DOHH2 (cell line): ENCODE measurements around the gene SH3RF3.
"Not testable (repeated sequence)": the region's sequence is repeated elsewhere in the genome, so short reads cannot be mapped to it uniquely, and the experiment has no call there.

Experiments used
- EZH2phosphoT487 ChIP-seq: fragments of 200-600 bp; sonication (generic); IDR thresholded peaks from 2 replicates; pipeline ENCODE4 v1.6.1; 2017; ENCODE audit warnings: borderline replicate concordance, mild to moderate bottlenecking, antibody characterized with exemption, low read length, moderate library complexity, mixed read lengths
- TF ChIP-seq, protein P1 (sequence below): fragments of 200-600 bp; sonication (generic); IDR thresholded peaks from one replicate; pipeline ENCODE4 v1.5.1; 2014; ENCODE audit warnings: antibody characterized with exemption, mild to moderate bottlenecking, low read depth, low read length; ENCODE audit not compliant: poor library complexity, severe bottlenecking

GRCh38 chr2:109224341-109224740 is 95.3 kb downstream of the SH3RF3 start:
- TF ChIP-seq, protein P1, sequence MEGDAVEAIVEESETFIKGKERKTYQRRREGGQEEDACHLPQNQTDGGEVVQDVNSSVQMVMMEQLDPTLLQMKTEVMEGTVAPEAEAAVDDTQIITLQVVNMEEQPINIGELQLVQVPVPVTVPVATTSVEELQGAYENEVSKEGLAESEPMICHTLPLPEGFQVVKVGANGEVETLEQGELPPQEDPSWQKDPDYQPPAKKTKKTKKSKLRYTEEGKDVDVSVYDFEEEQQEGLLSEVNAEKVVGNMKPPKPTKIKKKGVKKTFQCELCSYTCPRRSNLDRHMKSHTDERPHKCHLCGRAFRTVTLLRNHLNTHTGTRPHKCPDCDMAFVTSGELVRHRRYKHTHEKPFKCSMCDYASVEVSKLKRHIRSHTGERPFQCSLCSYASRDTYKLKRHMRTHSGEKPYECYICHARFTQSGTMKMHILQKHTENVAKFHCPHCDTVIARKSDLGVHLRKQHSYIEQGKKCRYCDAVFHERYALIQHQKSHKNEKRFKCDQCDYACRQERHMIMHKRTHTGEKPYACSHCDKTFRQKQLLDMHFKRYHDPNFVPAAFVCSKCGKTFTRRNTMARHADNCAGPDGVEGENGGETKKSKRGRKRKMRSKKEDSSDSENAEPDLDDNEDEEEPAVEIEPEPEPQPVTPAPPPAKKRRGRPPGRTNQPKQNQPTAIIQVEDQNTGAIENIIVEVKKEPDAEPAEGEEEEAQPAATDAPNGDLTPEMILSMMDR, result not testable (repeated sequence)
- not testable (repeated sequence) for TF ChIP-seq EZH2phosphoT487
